Measurements from ENCODE around the gene UFD1. TPM values are rescaled to one million over a fixed set of nuclear protein-coding genes. Genes with fewer than 3 reads are reported as not detected.

The UFD1 gene
- total RNA-seq, 2 donors from 2014 or later = 22.7 to 33.8 TPM

GRCh38 chr22:19401483-19401882, 77.5 kb downstream of the UFD1 start:
- Histone ChIP-seq H3K4me1 (no peaks in the 10 kb centered on the region), H3K4me3 (no peak overlapping the region), H3K36me3 (peaks cover 50% of the 10 kb centered on the region), H3K9me3 (no peaks in the 10 kb centered on the region), H3K27me3 (no peaks in the 10 kb centered on the region), H3K27ac (no peak overlapping the region)
- DNase-seq (ENCODE audit: low spot score) = no peak
- TF ChIP-seq CTCF (IDR thresholded peaks at IDR 0.05) = no peak

- Histone ChIP-seq H3K4me3 (no peak overlapping the region), H3K4me1 (no peaks in the 10 kb centered on the region), H3K27me3 (no peaks in the 10 kb centered on the region), H3K27ac (no peak overlapping the region), H3K36me3 (peaks cover 50% of the 10 kb centered on the region), H3K9me3 (no peaks in the 10 kb centered on the region)
- no peak for TF ChIP-seq CTCF (IDR thresholded peaks at IDR 0.05)
- DNase-seq (ENCODE audit: low spot score) = no peak
Measured at GRCh38 chr22:19400881-19401280, 78.1 kb downstream of the UFD1 start.

Other genes with a start within 250 kb of the UFD1 start
- 10 to 100 TPM; 19.1 to 29.7 TPM for gene CLTCL1, start 187.5 kb downstream of the UFD1 start, total RNA-seq
- gene HIRA, start 47.5 kb downstream of the UFD1 start, total RNA-seq = 10 to 100 TPM in 1 of 2 donors, 1 to 10 TPM in 1; 9.8 to 15.7 TPM
- 10 to 100 TPM; 31.9 to 40.9 TPM for gene MRPL40, start 46.6 kb downstream of the UFD1 start, total RNA-seq
- 10 to 100 TPM; 61.0 to 68.7 TPM for gene C22orf39, start 31.5 kb downstream of the UFD1 start, total RNA-seq
- 1 to 10 TPM in 1 of 2 donors, not detected in 1; 3.3 TPM for gene CDC45, start 727 bp upstream of the UFD1 start, total RNA-seq
- 10 to 100 TPM; 16.7 to 44.3 TPM for gene CLDN5, start 45.2 kb upstream of the UFD1 start, total RNA-seq
- 100 to 1,000 TPM; 162 to 287 TPM for gene SEPTIN5, start 235.3 kb upstream of the UFD1 start, total RNA-seq
- gene GP1BB, start 244.3 kb upstream of the UFD1 start, total RNA-seq = 10 to 100 TPM; 25.8 to 34.7 TPM

Data from right atrium auricular region (tissue), 2 donors.